HEK293 (cell line): ENCODE data around the gene PFKL.

Experiments used
- CTCF ChIA-PET: fragments of 350-600 bp; formaldehyde crosslinking; extraction: SDS; loops from one replicate; lab custom pipeline; 2021; ENCODE audit warnings: antibody characterized with exemption; lab: Yijun Ruan, JAX
- POLR2A ChIA-PET: fragments of 300-600 bp; formaldehyde crosslinking; extraction: SDS; loops from one replicate; lab custom pipeline; 2020; ENCODE audit warnings: antibody characterized with exemption, inconsistent platforms; lab: Yijun Ruan, JAX
- H3K27ac ChIP-seq: fragments of 200-500 bp; sonication (Bioruptor generic); 2 replicates; pipeline ENCODE4 v1.5.1; 2014; ENCODE audit warnings: low read depth, low read length, control low read depth, inconsistent platforms; ENCODE audit errors: extremely low read depth
- H3K36me3 ChIP-seq, 2 experiments: fragments of 200-500 bp in 1 of 2; sonication (Bioruptor generic) in 1 of 2; 1 replicate in 1 of 2; 2 replicates in 1 of 2; pipeline ENCODE4 v1.5.1; 2014 to 2017; ENCODE audit warnings: inconsistent platforms in 2 of 2, low read length in 2 of 2; ENCODE audit not compliant: control insufficient read depth in 2 of 2, insufficient read depth in 1 of 2
- H3K4me1 ChIP-seq: fragments of 200-500 bp; sonication (Bioruptor generic); 2 replicates; pipeline ENCODE4 v1.5.1; 2014; ENCODE audit warnings: mild to moderate bottlenecking, low read length, inconsistent platforms; ENCODE audit not compliant: control insufficient read depth, insufficient read depth
- H3K4me3 ChIP-seq: 2 replicates; pipeline ENCODE4 v1.5.1; 2011; ENCODE audit warnings: low read depth, mild to moderate bottlenecking, control low read depth, low read length, moderate library complexity
- H3K9me3 ChIP-seq: fragments of 200-500 bp; sonication (Bioruptor generic); 2 replicates; pipeline ENCODE4 v1.5.1; 2014; ENCODE audit warnings: low read depth, low read length, inconsistent platforms; ENCODE audit not compliant: control insufficient read depth, insufficient read depth
- BCL11A ChIP-seq: fragments of 450-650 bp; formaldehyde crosslinking; IDR thresholded peaks from 2 replicates; pipeline ENCODE4 v1.5.1; 2016; ENCODE audit warnings: low read depth, missing biosample characterization, missing genetic modification characterization
- EGR2 ChIP-seq: fragments of 450-650 bp; formaldehyde crosslinking; IDR thresholded peaks from 2 replicates; pipeline ENCODE4 v1.5.1; 2016; ENCODE audit warnings: low read depth, missing biosample characterization, missing genetic modification characterization
- ZFHX2 ChIP-seq: fragments of 450-650 bp; formaldehyde crosslinking; conservative IDR thresholded peaks from 2 replicates; pipeline ENCODE4 v1.5.1; 2016; ENCODE audit warnings: missing biosample characterization, missing genetic modification characterization
- ZFP3 ChIP-seq: fragments of 450-650 bp; formaldehyde crosslinking; IDR thresholded peaks from 2 replicates; pipeline ENCODE4 v1.5.1; 2016; ENCODE audit warnings: low read depth, missing biosample characterization, missing genetic modification characterization
- ZNF133 ChIP-seq: fragments of 450-650 bp; formaldehyde crosslinking; IDR thresholded peaks from 2 replicates; pipeline ENCODE4 v1.5.1; 2016; ENCODE audit warnings: missing biosample characterization, missing genetic modification characterization
- ZNF140 ChIP-seq: fragments of 450-650 bp; formaldehyde crosslinking; IDR thresholded peaks from 2 replicates; pipeline ENCODE4 v1.5.1; 2016; ENCODE audit warnings: missing biosample characterization, missing genetic modification characterization
- ZNF221 ChIP-seq: fragments of 450-650 bp; formaldehyde crosslinking; IDR thresholded peaks from 2 replicates; pipeline ENCODE4 v1.5.1; 2017; ENCODE audit warnings: missing biosample characterization, missing genetic modification characterization, borderline replicate concordance
- ZNF23 ChIP-seq: fragments of 450-650 bp; formaldehyde crosslinking; IDR thresholded peaks from 2 replicates; pipeline ENCODE4 v1.5.1; 2016; ENCODE audit warnings: missing biosample characterization, missing genetic modification characterization, borderline replicate concordance
- ZNF37A ChIP-seq: fragments of 450-650 bp; IDR thresholded peaks from 2 replicates; pipeline ENCODE4 v1.5.1; 2018; ENCODE audit warnings: missing biosample characterization, missing genetic modification characterization
- ZNF394 ChIP-seq: fragments of 450-650 bp; formaldehyde crosslinking; IDR thresholded peaks from 2 replicates; pipeline ENCODE4 v1.5.1; 2016; ENCODE audit warnings: missing biosample characterization, missing genetic modification characterization, mild to moderate bottlenecking, moderate library complexity, borderline replicate concordance
- ZNF416 ChIP-seq: fragments of 450-650 bp; formaldehyde crosslinking; IDR thresholded peaks from 2 replicates; pipeline ENCODE4 v1.5.1; 2016; ENCODE audit warnings: missing biosample characterization, missing genetic modification characterization
- ZNF529 ChIP-seq: fragments of 450-650 bp; formaldehyde crosslinking; IDR thresholded peaks from 2 replicates; pipeline ENCODE4 v1.5.1; 2017; ENCODE audit warnings: missing genetic modification characterization, missing biosample characterization; ENCODE audit not compliant: insufficient replicate concordance
- ZNF544 ChIP-seq: fragments of 450-650 bp; formaldehyde crosslinking; IDR thresholded peaks from 2 replicates; pipeline ENCODE4 v1.5.0; 2017; ENCODE audit warnings: missing biosample characterization, missing genetic modification characterization
- ZNF830 ChIP-seq: fragments of 450-650 bp; IDR thresholded peaks from 2 replicates; pipeline ENCODE4 v1.5.0; 2018; ENCODE audit warnings: missing biosample characterization, missing genetic modification characterization, low read depth, mild to moderate bottlenecking, moderate library complexity
- TF ChIP-seq, protein P1 (sequence below): fragments of 450-650 bp; formaldehyde crosslinking; IDR thresholded peaks from 2 replicates; pipeline ENCODE4 v1.5.1; 2017; ENCODE audit warnings: missing biosample characterization, mild to moderate bottlenecking, missing genetic modification characterization, moderate library complexity
- TF ChIP-seq, protein P2 (sequence below): fragments of 450-650 bp; formaldehyde crosslinking; IDR thresholded peaks from 2 replicates; pipeline ENCODE4 v1.5.1; 2016; ENCODE audit warnings: missing biosample characterization, missing genetic modification characterization
- TF ChIP-seq, protein P3 (sequence below): fragments of 450-650 bp; formaldehyde crosslinking; IDR thresholded peaks from 2 replicates; pipeline ENCODE4 v1.5.1; 2016; ENCODE audit warnings: missing biosample characterization, missing genetic modification characterization, low read depth
- TF ChIP-seq, protein P4 (sequence below): fragments of 450-650 bp; formaldehyde crosslinking; IDR thresholded peaks from 2 replicates; pipeline ENCODE4 v1.5.1; 2016; ENCODE audit warnings: missing biosample characterization, missing genetic modification characterization, low read depth
- TF ChIP-seq, protein P5 (sequence below): sonication (generic); formaldehyde crosslinking; IDR thresholded peaks from 2 replicates; pipeline ENCODE4 v1.8.1; 2022; ENCODE audit warnings: mild to moderate bottlenecking, moderate library complexity, missing genetic modification reagents

Gene PFKL

DNA sequence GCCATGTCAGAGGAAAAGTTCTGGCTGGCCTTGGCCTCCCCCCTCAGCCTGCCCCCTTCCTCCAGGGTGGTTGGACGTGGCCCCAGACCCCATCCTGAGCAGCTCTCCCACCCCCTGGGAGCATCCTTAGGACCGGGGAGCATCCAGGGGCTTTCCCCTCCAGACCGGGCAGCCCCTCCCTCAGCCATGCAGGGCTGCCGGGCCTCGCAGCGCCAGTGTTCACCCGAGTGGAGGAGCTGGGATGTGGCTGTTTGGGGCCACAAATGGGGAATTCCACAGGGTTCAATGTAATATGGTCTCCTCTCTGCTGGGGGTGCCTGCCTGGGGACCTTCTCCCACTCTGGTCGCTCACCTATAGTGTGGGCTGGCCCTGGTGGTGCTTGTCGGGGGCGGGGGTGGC is 4.2 kb upstream of the PFKL start:
- H3K4me1 ChIP-seq: peaks cover 4% of the 10 kb centered on the region; the same call in 1 of the 2 replicates
- POLR2A ChIA-PET: no interaction called here
- no peaks in the 10 kb centered on the region for H3K36me3 ChIP-seq
- no peaks in the 10 kb centered on the region for H3K9me3 ChIP-seq
- H3K4me3 ChIP-seq: no peak overlapping the region
- H3K27ac ChIP-seq: no peak overlapping the region
- CTCF ChIA-PET: interaction anchor here (0.6 to 1.5 kb wide), 3 partner anchors 8 to 19 kb away, joined by 3 to 4 read pairs (median 4); no protein-coding TSS in a partner anchor
- TF ChIP-seq, protein P1, sequence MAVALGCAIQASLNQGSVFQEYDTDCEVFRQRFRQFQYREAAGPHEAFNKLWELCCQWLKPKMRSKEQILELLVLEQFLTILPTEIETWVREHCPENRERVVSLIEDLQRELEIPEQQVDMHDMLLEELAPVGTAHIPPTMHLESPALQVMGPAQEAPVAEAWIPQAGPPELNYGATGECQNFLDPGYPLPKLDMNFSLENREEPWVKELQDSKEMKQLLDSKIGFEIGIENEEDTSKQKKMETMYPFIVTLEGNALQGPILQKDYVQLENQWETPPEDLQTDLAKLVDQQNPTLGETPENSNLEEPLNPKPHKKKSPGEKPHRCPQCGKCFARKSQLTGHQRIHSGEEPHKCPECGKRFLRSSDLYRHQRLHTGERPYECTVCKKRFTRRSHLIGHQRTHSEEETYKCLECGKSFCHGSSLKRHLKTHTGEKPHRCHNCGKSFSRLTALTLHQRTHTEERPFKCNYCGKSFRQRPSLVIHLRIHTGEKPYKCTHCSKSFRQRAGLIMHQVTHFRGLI (tag by site-specific recombination): 0 out of 2 replicates have a peak, but pooled peaks have one; percentile 4
- TF ChIP-seq, protein P2, sequence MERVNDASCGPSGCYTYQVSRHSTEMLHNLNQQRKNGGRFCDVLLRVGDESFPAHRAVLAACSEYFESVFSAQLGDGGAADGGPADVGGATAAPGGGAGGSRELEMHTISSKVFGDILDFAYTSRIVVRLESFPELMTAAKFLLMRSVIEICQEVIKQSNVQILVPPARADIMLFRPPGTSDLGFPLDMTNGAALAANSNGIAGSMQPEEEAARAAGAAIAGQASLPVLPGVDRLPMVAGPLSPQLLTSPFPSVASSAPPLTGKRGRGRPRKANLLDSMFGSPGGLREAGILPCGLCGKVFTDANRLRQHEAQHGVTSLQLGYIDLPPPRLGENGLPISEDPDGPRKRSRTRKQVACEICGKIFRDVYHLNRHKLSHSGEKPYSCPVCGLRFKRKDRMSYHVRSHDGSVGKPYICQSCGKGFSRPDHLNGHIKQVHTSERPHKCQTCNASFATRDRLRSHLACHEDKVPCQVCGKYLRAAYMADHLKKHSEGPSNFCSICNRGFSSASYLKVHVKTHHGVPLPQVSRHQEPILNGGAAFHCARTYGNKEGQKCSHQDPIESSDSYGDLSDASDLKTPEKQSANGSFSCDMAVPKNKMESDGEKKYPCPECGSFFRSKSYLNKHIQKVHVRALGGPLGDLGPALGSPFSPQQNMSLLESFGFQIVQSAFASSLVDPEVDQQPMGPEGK (tag by site-specific recombination): no peak
- 0 out of 2 replicates have a peak, but pooled peaks have one; percentile 40 for TF ChIP-seq ZNF394 (tag by site-specific recombination)

DNA sequence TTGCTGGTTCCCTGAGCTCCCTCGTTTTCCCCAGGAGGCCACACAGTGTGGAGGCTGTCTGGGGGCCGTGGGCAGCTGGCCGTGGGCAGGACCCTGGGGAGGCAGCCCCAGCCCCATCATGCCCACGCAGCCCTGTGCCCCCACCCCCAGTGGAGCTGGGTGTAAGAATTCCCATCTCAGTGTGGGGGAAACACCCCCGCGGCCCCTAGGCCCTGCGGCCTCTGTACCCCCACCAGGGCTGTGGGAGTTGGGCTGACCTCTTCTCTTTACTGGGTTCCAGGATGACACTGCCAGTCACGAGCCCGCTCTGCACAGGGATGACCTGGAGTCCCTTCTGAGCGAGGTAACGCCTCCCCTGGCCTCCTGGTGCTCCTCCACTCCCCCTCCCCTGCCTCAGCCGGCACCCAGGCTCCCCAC is 3.7 kb upstream of the PFKL start:
- no peak overlapping the region for H3K4me3 ChIP-seq
- H3K9me3 ChIP-seq: no peaks in the 10 kb centered on the region
- H3K36me3 ChIP-seq: no peaks in the 10 kb centered on the region
- CTCF ChIA-PET: interaction anchor here (1.0 to 1.5 kb wide), 2 partner anchors 9 kb away, joined by 3 to 4 read pairs; no protein-coding TSS in a partner anchor
- POLR2A ChIA-PET: no interaction called here
- no peak overlapping the region for H3K27ac ChIP-seq
- H3K4me1 ChIP-seq: peaks cover 8% of the 10 kb centered on the region; the same call in 1 of the 2 replicates
- TF ChIP-seq ZNF140 (tag by site-specific recombination) (no peak), ZFHX2 (tag by site-specific recombination) (peak; percentile 98), BCL11A (no peak), ZNF544 (no peak), ZNF23 (no peak), ZNF221 (tag by site-specific recombination) (no peak), ZNF37A (tag by site-specific recombination) (no peak), EGR2 (tag by site-specific recombination) (peak; percentile 98), ZNF133 (tag by site-specific recombination) (no peak), ZNF830 (tag by site-specific recombination) (no peak), ZFP3 (tag by site-specific recombination) (no peak), ZNF416 (no peak), ZNF529 (tag by site-specific recombination) (no peak)
- TF ChIP-seq, protein P3, sequence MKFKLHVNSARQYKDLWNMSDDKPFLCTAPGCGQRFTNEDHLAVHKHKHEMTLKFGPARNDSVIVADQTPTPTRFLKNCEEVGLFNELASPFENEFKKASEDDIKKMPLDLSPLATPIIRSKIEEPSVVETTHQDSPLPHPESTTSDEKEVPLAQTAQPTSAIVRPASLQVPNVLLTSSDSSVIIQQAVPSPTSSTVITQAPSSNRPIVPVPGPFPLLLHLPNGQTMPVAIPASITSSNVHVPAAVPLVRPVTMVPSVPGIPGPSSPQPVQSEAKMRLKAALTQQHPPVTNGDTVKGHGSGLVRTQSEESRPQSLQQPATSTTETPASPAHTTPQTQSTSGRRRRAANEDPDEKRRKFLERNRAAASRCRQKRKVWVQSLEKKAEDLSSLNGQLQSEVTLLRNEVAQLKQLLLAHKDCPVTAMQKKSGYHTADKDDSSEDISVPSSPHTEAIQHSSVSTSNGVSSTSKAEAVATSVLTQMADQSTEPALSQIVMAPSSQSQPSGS (tag by site-specific recombination): no peak
- TF ChIP-seq, protein P2 (tag by site-specific recombination): peak; percentile 41
- TF ChIP-seq, protein P4, sequence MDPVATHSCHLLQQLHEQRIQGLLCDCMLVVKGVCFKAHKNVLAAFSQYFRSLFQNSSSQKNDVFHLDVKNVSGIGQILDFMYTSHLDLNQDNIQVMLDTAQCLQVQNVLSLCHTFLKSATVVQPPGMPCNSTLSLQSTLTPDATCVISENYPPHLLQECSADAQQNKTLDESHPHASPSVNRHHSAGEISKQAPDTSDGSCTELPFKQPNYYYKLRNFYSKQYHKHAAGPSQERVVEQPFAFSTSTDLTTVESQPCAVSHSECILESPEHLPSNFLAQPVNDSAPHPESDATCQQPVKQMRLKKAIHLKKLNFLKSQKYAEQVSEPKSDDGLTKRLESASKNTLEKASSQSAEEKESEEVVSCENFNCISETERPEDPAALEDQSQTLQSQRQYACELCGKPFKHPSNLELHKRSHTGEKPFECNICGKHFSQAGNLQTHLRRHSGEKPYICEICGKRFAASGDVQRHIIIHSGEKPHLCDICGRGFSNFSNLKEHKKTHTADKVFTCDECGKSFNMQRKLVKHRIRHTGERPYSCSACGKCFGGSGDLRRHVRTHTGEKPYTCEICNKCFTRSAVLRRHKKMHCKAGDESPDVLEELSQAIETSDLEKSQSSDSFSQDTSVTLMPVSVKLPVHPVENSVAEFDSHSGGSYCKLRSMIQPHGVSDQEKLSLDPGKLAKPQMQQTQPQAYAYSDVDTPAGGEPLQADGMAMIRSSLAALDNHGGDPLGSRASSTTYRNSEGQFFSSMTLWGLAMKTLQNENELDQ (tag by site-specific recombination): no peak
- TF ChIP-seq, protein P5, sequence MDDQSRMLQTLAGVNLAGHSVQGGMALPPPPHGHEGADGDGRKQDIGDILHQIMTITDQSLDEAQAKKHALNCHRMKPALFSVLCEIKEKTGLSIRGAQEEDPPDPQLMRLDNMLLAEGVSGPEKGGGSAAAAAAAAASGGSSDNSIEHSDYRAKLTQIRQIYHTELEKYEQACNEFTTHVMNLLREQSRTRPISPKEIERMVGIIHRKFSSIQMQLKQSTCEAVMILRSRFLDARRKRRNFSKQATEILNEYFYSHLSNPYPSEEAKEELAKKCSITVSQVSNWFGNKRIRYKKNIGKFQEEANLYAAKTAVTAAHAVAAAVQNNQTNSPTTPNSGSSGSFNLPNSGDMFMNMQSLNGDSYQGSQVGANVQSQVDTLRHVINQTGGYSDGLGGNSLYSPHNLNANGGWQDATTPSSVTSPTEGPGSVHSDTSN (CRISPR knock-in tag): no peak
